Measurements from ENCODE around the gene LAMB1.
A peak's percentile ranks its signal among the peaks of the same experiment; 100 is the strongest.

The LAMB1 gene

DNA sequence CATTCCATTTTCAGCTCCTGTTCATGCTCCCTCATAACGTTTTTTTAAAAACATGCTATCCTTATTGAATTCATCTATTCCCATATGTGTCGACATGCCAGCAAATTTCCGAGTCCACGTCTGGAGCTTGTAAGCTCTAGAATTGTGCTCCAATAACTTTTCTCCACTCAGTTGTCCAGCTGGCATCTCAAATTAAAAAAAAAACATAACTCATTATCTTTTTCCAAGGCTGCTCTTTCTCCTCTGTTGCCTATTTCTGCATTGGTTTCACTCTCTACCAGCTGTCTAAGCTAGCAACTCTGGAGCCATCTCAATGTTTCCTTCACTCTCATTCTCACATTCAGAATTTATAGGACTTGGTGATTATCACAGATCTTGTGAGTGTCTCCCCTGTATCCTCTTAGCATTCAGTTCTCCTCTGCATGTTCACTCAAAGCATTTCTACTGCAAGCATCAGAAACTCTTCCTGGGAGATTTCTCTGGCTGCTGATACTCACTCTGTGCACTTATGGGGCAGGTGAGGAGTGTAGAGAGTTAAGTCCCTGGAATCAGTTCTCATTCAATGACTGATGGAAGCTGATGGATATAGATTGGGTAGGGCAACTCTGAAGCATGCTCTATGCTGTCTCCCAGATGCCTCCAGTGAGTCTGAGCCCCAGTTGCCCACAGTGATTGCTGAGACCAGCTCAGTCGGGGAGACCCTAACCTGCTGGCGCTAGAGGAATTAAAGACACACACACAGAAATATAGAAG is 118.7 kb downstream of the LAMB1 start:
- no peak overlapping the region for H3K27ac Mint-ChIP-seq
- no peaks in the 10 kb centered on the region for H3K9me3 Mint-ChIP-seq
- H3K4me1 Mint-ChIP-seq, result no peaks in the 10 kb centered on the region
- H3K27me3 Mint-ChIP-seq (ENCODE audit: low read depth), result peaks cover 23% of the 10 kb centered on the region
- H3K36me3 Mint-ChIP-seq (ENCODE audit: low read depth), result no peaks in the 10 kb centered on the region
- H3K4me3 Mint-ChIP-seq, result no peak overlapping the region
- TF ChIP-seq, protein P1, sequence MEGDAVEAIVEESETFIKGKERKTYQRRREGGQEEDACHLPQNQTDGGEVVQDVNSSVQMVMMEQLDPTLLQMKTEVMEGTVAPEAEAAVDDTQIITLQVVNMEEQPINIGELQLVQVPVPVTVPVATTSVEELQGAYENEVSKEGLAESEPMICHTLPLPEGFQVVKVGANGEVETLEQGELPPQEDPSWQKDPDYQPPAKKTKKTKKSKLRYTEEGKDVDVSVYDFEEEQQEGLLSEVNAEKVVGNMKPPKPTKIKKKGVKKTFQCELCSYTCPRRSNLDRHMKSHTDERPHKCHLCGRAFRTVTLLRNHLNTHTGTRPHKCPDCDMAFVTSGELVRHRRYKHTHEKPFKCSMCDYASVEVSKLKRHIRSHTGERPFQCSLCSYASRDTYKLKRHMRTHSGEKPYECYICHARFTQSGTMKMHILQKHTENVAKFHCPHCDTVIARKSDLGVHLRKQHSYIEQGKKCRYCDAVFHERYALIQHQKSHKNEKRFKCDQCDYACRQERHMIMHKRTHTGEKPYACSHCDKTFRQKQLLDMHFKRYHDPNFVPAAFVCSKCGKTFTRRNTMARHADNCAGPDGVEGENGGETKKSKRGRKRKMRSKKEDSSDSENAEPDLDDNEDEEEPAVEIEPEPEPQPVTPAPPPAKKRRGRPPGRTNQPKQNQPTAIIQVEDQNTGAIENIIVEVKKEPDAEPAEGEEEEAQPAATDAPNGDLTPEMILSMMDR (IDR thresholded peaks at IDR 0.05; ENCODE audit: unreplicated experiment in 3 of 3), result no peak

DNA sequence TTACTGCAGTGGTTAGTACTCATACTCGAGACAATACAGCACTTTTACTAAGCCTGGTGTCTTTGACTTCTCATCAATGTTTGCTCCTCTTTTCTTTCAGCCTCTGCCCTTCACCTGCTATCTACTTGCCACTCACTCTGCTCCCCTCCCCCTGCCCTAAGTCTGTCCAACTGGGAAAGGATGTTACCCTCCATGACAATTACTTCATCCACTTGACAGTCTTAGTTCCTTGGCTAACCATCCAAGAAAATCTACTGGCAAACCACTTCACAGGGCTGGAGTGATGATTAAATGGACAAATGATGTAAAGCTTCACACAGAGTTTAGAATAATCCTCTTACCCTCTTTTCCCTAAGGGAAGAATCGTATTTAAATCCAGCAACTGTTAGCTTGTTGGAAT is 120.2 kb downstream of the LAMB1 start:
- TF ChIP-seq, protein P1 (IDR thresholded peaks at IDR 0.05; ENCODE audit: unreplicated experiment in 3 of 3), result no peak
- Mint-ChIP-seq H3K9me3 (no peaks in the 10 kb centered on the region), H3K4me1 (no peaks in the 10 kb centered on the region)

DNA sequence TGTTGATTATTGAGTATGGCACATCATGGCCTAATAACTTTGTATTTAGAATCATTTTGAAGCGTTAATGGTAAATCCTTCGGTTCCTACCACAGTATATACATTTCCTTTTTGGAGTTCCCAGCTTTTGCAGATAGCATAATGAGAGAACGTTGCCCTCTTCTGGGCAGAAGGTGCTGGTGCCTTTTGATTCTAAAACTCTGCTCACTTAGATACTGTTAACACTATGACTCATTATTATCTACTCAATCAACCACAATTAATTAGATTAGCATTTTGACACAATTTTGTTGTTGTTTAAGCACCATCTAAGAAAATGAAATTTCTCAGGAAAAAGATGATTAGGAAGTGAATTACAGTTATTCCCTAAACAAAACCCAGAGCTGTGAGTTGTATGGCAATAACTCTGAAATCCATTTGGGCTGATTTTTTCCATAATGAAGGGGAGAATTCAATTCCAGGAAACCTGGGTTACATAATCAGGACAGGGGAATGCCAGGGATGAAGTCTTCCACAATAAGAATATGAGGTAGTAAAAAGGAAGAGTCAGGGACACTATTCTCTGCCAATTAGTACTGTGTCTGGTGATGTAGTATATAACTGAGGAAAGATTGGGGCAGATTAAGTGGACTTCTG is 123.4 kb downstream of the LAMB1 start:
- Mint-ChIP-seq H3K9me3 (no peaks in the 10 kb centered on the region), H3K4me1 (no peaks in the 10 kb centered on the region), H3K36me3 (ENCODE audit: low read depth) (no peaks in the 10 kb centered on the region), H3K4me3 (no peak overlapping the region), H3K27me3 (ENCODE audit: low read depth) (peaks cover 25% of the 10 kb centered on the region), H3K27ac (no peak overlapping the region)
- TF ChIP-seq, protein P1 (IDR thresholded peaks at IDR 0.05; ENCODE audit: unreplicated experiment in 3 of 3), result peak; percentile 76 to 78 (median 77)

More for the DNA sequence above, 120.2 kb downstream of the LAMB1 start:
- Mint-ChIP-seq H3K27me3 (ENCODE audit: low read depth) (peaks cover 26% of the 10 kb centered on the region), H3K27ac (no peak overlapping the region), H3K36me3 (ENCODE audit: low read depth) (no peaks in the 10 kb centered on the region), H3K4me3 (no peak overlapping the region)

DNA sequence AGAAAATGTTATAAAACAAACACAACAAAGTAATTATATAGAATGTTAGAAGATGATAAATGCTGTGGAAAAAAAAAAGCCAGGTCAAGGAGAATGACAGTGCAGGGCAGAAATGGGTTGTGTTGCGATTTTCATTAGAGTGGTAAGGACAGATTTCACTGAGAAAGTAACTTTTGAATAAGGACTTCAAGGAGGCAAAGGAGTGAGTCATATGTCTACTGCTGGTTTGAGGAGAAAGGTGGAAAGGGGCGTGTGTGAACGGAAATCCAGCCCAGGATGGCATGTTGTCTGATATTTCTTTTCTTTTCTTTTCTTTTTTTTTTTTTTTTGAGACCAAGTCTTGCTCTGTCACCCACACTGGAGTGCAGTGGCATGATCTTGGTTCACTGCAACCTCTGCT is 124.3 kb downstream of the LAMB1 start:
- TF ChIP-seq, protein P1 (IDR thresholded peaks at IDR 0.05; ENCODE audit: unreplicated experiment in 3 of 3), result no peak
- H3K9me3 Mint-ChIP-seq, result no peaks in the 10 kb centered on the region
- H3K27me3 Mint-ChIP-seq (ENCODE audit: low read depth), result peaks cover 22% of the 10 kb centered on the region
- no peak overlapping the region for H3K4me3 Mint-ChIP-seq
- H3K36me3 Mint-ChIP-seq (ENCODE audit: low read depth), result no peaks in the 10 kb centered on the region
- no peak overlapping the region for H3K27ac Mint-ChIP-seq
- H3K4me1 Mint-ChIP-seq, result no peaks in the 10 kb centered on the region

DNA sequence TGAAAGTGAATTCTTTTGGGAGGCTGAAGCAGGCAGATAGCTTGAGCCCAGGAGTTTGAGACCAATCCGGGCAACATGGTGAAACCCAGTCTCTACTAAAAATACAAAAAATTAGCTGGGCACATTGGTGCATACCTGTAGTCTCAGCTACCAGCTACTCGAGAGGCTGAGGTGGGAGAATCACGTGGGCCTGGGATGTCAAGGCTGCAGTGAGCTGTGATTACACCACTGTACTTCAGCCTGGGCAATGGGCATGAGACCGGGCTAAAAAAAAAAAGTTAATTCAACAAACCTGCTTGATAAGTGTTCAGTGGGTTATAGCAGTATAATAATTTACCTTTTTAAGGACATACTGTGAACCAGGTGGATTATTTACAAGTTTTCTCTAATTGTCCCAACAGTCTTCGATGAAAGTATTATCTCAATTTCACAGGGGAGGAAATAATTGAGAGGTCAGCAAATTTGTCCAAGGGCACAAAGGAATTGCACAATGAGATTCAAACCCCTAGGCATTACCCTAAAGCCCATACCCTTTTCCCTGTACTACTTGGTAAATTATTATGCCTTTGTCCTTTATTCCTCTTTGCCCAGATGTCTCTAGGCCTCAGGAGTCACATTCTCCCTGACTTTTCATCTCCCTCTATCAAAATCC is 125.1 kb downstream of the LAMB1 start:
- no peaks in the 10 kb centered on the region for H3K4me1 Mint-ChIP-seq
- H3K27ac Mint-ChIP-seq, result no peak overlapping the region
- no peak overlapping the region for H3K4me3 Mint-ChIP-seq
- H3K27me3 Mint-ChIP-seq (ENCODE audit: low read depth), result peaks cover 19% of the 10 kb centered on the region
- TF ChIP-seq, protein P1 (IDR thresholded peaks at IDR 0.05; ENCODE audit: unreplicated experiment in 3 of 3), result no peak
- no peaks in the 10 kb centered on the region for H3K9me3 Mint-ChIP-seq
- H3K36me3 Mint-ChIP-seq (ENCODE audit: low read depth), result no peaks in the 10 kb centered on the region
